Measurements from ENCODE around the gene SNX5.
"Not testable (repeated sequence)": the region's sequence is repeated elsewhere in the genome, so short reads cannot be mapped to it uniquely, and the experiment has no call there.

The SNX5 gene

DNA sequence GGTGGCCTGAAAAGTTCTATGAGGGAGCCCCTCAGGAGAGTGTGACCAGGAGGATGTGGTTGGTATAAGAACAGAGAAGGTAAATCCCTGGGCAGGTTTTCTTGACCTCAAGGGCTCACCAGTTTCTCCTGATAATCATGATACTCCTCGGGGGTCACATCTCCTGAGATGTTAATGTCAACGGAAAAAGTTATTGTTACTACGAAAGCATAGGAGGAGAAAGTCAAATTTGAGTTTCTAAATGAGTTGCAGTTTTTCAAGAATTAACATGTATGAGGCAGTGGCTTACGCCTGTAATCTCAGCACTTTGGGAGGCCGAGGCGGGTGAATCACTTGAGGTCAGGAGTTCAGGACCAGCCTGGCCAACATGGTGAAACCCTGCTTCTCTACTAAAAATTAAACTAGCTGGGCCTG is 23.6 kb upstream of the SNX5 start:
- no peak for FAIRE-seq

DNA sequence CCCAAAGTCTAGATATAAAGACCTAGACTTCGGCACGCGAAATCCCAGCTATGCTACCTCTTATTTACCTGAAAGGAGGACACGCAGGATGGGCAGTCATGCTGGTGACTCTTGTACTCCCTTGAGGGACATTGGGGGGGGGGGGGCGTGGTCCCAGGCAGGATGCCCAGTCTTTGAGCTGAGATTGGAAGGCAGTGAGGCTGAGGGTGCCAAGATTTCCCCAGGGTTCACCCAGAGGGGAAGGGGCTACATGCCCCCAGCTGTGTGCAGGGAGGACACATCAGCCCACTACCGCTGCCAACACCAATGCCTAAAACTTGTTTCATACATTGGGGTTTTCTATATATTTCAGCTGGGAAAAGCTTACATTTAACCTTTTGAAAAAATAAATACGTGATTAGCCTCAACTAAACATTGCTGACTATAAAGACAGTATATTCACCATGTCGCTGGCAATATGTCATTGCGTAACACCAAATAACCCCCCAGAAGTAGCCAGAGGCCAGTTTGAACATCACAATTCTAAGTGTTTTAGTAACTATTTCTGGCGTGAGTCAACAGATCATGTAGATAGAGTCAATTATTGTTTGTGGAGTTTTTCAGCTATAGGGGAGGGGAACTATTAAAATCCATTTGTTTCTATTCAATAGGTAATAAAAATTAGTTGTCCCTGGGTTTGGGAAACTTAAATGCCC is 21.8 kb upstream of the SNX5 start:
- no peak for FAIRE-seq

DNA sequence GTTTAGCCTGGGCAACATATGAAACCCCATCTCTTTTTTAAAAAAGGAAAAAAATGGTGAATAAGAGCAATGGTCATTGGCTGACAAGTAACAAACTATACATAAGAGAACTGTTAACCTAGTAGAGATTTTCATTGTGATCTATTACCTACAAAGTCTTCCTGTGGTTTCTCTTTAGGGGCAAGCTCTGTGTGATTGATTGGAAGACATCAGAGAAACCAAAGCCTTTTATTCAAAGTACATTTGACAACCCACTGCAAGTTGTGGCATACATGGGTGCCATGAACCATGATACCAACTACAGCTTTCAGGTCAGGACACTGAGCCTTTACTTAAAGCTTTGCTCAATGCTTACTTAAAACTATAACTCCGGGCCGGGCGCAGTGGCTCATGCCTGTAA is 19.4 kb upstream of the SNX5 start:
- no peak for FAIRE-seq

DNA sequence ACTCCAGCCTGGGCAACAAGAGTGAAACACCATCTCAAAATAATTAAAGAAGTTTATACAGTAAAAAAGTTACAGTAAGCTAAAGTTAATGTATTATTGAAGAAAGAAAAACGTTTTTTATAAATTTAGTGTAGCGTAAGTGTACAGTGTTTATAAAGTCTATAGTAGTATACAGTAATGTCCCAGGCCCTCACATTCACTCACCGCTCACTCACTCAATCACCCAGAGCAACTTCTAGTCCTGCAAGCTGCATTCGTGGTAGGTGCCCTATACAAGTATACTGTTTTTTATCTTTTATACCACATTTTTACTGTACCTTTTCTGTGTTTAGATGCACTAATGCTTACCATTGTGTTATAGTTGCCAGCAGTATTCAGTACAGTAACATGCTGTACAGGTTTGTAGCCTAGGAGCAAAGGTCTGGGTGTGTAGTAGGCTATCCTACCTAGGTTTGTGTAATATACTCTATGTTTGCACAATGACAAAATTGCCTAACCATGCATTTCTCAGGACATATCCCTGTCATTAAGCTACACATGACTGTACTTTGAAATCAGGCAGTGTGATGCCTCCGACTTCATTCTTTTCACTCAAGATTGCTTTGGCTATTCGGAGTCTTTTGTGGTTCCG is 16.9 kb upstream of the SNX5 start:
- no peak for FAIRE-seq

DNA sequence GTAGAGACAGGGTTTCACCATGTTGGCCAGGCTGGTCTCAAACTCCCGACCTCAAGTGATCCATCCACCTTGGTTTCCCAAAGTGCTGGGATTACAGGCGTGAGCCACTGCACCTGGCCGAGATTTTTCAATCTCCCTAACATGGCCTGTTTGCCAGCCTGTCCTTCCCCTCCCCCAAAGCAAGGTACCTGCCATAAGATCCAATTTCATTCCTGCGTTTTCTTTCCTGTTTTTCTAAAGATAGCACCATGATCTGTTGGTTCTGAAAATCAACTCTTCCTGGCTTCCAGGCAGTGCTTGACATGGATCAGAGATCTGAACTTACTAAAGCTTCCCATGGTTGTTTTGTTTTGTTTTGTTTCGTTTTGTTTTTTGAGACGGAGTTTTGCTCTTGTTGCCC is 7.7 kb upstream of the SNX5 start:
- FAIRE-seq = no peak

DNA sequence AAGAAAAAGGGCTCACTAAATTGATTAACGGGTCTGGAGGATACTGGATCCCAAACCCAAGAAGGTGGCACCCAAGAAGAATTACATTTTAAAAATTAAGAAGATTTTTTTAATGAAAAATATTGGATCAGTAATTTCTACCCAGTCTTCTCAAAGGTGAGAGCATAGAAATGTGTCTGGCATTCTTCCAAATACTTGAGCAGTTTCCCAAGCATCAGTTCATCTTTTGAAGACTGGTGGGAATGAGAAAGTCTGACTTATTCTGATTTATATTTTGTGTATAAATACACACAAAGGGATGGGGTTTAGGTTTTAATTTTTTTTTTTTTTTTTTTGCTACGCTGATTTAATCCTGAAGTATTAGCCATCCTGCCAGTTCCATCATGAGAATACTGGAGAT is 3.5 kb upstream of the SNX5 start:
- FAIRE-seq = no peak

DNA sequence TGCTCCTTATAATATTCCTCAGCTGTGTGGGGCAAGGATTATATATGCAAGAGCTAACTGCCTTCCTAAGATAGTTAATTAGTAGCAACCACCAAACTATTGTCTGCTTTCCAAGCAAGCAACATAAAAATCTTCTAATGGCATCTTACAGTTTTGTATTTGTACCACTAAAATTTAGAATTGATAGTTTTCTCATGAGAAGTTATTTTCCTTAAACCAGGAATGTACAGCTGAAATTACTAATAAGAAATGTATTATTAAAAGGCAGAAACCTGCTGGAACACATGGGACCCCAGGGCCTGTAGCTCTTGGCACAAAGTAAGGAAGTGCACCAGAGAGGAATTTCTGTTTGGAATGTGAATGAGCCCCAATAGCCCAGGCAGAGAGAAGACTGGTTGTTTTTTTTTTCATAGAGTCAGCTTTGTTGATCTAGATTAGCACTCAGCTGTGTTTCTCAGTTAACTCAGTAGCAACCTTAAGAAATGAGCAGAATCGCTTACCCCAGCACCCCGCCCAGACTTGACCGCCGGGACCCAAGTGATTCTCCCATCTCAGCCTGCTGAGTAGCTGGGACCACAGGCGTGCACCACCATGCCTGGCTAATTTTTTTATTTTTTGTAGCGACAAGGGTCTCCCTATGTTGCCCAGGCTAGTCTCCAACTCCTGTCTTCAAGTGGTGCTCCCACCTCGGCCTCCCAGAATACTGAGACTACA is 2.9 kb upstream of the SNX5 start:
- FAIRE-seq = no peak

DNA sequence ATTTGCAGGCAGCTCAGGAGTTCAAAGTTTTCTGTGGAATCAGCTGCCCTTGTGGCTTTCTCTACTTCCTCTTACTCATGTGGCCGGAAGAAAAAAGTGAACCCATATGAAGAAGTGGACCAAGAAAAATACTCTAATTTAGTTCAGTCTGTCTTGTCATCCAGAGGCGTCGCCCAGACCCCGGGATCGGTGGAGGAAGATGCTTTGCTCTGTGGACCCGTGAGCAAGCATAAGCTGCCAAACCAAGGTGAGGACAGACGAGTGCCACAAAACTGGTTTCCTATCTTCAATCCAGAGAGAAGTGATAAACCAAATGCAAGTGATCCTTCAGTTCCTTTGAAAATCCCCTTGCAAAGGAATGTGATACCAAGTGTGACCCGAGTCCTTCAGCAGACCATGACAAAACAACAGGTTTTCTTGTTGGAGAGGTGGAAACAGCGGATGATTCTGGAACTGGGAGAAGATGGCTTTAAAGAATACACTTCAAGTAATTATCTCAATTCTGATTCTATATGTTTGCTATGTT is 1.4 kb upstream of the SNX5 start:
- FAIRE-seq = no peak

DNA sequence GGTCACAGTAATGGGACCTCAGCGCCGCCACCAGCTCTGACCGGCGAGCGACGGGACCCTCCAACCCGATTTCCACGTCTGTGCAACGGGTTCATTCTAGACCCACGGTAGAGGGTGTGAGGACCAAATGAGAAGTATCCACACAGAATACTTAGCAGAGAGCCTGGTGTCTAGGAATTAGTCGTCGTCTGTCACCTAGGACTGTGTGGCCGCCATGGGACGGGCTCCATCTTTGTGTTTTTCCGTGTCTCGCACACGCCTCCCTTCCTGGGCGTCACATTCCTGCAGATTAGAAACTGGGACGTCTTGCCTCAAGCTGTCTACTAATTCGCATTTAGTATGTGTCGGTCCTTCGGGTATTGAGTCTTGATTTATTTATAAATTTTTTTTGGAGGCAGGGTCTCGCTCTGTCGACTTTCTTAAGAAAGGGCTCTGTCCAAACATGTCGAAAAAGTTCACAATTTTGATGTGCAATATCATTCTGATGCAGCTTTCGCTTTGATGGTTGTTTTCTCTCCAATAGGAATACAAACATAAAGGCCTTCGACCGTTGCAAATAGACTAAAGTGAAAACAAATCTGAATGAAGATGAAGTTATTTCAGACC is 787 bp upstream of the SNX5 start:
- no peak for FAIRE-seq

DNA sequence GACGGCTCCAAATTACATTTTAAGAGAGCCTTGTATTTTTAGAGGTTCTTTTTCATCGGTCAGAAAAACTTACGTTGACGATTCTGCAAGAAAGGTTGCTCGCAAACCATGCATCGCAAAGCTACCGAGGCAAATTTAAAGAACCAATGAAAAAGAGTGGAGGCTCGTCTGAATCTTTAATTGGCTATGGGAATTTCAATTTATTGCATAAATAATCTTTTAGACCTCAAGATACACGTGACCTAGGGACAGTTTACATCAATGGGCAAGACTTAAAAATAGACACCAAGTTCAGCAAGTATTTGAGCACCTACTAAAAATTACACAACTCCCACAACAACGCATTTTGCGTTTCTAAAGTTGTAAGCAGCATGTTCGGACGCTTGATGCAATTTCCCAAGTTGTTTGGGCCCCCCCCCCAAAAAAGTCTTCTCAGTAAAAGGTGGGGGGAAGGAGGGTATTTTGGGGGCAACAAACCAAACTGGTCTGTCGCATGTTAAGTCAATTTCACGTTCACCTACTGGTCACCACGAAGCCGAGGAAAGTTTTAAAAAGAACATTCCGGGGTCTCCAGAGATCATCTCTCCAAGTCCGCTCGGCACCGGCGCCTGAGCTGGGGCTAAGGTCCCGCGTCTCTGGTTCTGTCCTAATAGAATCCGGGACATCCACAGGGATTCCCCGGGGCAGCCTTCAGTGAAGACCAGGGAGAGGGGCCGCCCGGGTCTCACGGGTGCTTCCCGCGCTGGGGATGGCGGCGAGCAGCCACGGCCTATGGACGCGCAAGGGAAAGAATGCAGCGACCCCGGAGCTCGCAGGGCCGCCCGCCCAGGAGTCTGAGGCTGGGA is 851 bp downstream of the SNX5 start:
- FAIRE-seq = no peak

DNA sequence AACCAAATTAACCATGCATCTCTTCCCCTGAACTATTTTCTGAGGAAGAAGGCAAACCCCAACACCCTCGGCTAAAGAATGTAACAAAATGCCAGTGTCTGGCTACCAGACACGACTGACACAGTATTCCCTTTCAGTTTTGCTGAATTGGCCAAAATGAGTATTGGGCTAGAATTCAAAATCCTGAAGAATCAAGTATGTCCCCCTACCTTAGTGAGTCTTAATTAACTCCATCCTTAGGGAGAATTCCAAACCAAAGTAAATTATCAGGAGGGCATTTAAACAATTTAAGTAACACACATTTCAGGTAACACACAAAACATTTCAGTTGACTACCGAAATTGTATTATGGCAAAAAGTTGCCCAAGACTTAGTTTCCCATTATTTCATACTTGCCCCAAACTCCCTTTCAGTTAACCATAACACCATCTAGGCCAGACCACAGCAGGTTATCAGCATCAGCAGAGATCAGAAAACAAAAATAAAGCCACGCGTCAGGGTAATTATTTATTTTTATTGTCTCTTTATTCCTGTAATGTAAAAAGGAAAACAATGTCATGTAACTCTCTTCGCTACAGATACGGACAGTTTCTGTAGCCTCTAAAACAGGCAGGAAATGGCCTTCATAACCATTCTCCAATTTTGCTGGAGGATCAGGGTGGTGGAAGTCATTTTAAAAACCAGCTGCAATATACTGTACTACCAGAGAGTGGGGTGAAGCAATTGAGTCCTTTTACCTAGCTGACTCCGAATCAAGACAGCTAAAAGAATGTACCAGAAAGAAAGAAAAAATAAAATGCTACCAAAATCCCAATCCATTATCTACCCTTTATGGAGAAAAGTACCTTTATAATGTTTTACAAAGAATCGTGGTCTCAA is 1.9 kb downstream of the SNX5 start:
- no peak for FAIRE-seq

DNA sequence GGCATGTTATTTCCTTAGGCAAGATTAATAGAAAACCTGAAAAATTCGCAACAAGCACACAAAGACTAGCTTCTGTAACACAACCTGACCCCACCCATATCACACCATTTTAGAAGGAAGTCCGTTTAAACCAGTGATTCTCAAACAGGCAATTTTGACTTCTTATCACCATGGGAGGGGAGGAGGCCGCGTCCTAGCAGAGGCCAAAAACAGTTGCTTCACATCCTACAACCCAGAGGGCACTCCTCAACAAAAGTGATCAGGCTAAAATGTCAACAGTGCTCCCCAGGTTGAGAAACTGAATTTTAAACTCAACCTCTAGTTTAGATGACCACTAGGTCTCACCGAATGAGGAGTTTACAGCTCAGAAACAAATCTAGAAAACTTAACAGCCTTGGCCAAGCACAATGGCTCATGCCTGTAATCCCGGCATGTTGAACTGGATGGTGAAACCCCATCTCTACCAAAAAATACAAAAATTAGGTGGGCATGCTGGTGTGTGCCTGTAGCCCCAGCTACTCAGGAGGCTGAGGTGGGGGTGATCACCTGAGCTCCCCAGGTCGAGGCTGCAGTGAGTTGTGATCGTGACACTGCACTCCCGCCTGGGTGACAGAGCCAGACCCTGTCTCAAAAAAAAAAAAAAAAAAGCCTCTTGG is 3.4 kb downstream of the SNX5 start:
- FAIRE-seq = no peak

DNA sequence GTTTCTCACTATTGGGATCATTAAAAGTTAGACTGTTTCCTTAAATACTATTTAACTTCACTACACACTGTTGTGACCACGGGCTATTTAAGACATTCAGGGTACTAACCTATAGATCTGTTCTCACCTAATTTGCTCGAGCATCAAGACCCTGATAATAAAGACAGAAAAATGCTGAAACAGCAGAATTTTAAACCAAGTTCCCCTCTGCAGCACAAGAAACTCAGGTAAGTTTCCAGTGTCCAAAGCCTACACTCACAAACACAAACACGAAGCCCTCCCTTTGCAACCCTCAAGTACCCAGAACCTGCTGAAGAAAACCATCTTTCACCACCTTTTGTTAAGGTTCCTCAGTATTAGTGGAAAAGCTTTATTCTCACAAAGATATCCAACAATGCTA is 4.0 kb downstream of the SNX5 start:
- FAIRE-seq = no peak

DNA sequence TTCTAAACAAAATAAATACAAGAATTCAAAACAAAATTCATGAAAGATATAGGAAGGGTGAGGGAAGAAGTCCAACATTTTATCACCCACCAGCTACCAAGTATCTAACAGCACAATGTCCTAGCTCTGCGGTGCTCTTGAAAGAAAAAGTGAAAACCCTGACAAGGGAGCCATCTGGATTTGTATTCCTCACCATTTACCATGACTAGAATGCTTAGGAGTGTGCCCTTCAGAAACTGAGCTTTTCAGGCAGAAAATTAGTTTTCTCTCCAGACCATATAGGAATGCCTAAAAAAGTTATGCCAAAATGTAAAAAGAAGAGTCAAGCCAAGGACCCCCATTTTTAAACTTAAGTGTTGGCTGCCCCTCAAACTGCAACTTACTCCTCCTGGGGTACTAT is 4.5 kb downstream of the SNX5 start:
- FAIRE-seq = no peak

DNA sequence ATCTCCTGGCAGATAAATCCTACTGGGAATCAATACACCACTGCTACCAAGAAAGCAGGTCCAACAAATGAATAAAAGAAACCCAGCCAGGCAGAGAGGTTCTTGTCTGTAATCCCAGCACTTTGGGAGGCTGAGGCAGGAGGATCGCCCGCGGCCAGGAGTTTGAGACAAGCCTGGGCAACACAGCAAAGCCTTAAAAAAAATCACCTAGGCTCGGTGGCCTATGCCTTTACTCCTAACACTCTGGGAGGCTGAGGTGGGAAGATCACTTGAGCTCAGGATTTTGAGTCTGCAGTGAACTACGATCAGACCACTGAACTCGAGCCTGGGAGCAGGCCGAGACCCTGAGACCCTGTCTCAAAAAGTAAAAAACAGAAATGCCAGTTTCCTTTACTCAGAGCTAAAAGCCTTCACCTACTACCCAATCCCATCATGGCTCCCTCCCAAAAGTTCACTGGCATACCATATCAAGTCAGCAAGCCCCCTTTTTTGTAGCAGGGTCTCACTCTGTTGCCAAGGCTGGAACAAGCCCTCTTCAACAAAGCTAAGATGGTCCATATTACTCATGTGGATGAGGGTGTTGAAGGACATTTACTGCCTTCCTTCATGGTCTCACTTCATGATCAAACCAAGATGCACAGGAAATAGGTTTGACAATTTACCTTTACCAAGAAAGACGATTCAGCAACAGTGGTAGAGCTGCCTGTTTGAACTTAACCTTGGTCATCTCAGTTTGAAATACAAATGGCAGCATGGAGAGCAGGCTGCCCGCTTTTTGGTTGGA is 5.3 kb downstream of the SNX5 start:
- FAIRE-seq = no peak

DNA sequence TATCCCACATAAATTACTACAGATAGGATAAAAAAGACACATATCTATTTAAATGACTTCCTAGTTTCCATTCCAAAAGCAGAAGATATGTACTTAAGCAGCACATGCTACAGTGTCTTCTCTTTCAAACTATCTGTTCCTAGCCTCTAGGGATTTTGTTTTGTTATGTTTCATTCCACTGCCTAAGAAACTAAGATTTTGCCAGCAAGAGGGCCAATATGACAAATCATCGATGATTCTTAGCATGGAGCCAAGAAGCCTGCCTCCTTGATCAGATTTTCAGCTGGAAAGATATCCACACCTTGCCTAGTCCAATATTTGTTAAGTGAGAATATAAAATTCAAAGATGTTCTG is 7.0 kb downstream of the SNX5 start:
- FAIRE-seq = no peak

DNA sequence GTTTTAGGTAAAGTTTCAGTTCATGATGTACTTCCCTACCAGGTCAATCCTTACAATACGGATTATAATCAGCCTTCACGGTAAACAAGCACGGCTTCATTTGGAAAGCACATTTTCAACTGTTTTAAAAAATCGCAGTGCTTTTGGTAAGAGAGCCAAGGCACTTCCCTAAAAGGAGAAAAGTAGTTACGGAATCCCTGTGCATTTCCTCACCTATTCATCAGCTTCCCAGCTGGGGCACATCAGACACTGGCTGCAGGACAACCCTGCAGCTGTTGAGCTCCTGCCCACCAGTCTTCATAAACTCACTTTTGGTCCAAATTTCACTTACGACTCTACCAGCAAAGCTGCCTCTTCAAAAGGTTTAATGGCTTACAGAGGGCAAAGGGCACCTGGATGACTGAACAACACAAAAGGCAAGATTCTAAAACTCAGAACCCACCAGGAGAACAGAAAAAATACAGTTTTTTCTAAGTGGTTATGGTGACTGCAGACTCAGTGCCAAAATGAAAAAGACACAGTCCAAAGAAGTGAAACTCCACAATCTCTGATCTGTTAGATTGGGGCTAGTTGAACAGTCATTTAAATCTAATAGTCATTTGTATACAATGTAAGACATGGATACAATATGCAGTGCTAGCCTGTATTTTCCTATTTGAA is 7.5 kb downstream of the SNX5 start:
- no peak for FAIRE-seq

DNA sequence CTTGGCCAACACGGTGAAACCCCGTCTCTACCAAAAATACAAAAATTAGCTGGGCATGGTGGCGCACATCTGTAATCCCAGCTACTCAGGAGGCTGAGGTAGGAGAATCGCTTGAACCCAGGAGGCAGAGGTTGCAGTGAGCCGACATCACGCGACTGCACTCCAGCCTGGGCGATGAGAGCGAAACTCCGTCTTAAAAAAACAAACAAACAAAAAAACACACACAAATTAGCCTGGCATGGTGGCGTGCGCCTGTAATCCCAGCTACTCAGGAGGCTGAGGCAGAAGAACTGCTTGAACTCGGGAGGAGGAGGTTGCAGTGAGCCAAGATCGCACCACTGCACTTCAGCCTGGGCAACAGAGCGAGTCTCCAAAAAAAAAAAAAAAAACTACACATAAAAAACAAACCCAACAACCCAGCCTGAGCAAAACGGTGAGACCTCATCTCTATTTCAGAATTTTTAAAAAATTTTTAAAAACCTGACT is 8.2 kb downstream of the SNX5 start:
- FAIRE-seq = not testable (repeated sequence)

DNA sequence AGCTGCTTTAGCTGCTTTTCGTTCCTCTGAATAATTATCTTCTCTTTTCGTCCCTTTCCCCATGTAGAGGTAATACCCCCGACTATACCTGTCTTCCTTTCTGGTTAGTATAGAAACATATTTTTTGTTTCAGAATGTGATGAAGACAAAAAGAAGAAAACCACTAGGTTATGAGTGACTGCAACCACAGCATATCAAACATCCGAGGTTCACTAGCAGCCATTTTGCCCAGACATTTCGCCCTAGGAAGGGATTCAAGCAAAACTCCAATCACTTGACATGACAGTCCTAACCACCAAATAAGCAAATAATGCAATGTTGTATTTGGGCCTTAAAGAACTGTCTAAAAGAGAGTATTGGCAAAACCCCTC is 9.4 kb downstream of the SNX5 start:
- FAIRE-seq = no peak
